SK-N-MC (cell line): ENCODE measurements around the gene KANSL3.

Experiments used
- DNase-seq: peaks from one replicate; pipeline ENCODE4 v3.0.0-alpha.2; 2011; ENCODE audit warnings: low read depth, low spot score
- H3K27ac ChIP-seq: fragments of 200-600 bp; sonication (generic); 2 replicates; pipeline ENCODE4 v1.5.1; 2016; ENCODE audit warnings: mixed run types
- H3K36me3 ChIP-seq: fragments of 200-600 bp; sonication (generic); 2 replicates; pipeline ENCODE4 v1.6.1; 2017; ENCODE audit warnings: antibody characterized with exemption, low read length, mixed read lengths; ENCODE audit not compliant: insufficient read depth
- H3K4me3 ChIP-seq: fragments of 200-600 bp; sonication (generic); 2 replicates; pipeline ENCODE4 v1.5.1; 2016
- H3K9ac ChIP-seq: fragments of 200-600 bp; sonication (generic); 2 replicates; pipeline ENCODE4 v1.8.0; 2017; ENCODE audit warnings: mixed run types, mixed read lengths; ENCODE audit not compliant: insufficient read length
- H3K9me3 ChIP-seq: fragments of 200-600 bp; sonication (generic); 2 replicates; pipeline ENCODE4 v1.6.1; 2017; ENCODE audit warnings: low read depth, mild to moderate bottlenecking, antibody characterized with exemption, low read length, moderate library complexity, mixed read lengths
- EZH2 ChIP-seq: fragments of 200-600 bp; sonication (generic); IDR thresholded peaks from one replicate; pipeline ENCODE4 v1.6.1; 2017; ENCODE audit warnings: antibody characterized with exemption
- FOXP2 ChIP-seq: optimal IDR thresholded peaks from 2 replicates; pipeline ENCODE3; 2011; ENCODE audit warnings: mild to moderate bottlenecking, moderate library complexity; ENCODE audit not compliant: insufficient read depth; ENCODE audit errors: extremely low read length, control extremely low read depth
- POLR2AphosphoS5 ChIP-seq: IDR thresholded peaks from 2 replicates; pipeline ENCODE4 v1.6.1; 2012; ENCODE audit warnings: mild to moderate bottlenecking, low read depth, low read length, borderline replicate concordance

KANSL3 gene

GRCh38 chr2:96602330-96602823 is 35.7 kb downstream of the KANSL3 start:
- Histone ChIP-seq H3K9ac (no peak overlapping the region), H3K9me3 (no peaks in the 10 kb centered on the region), H3K36me3 (peaks cover 92% of the 10 kb centered on the region), H3K27ac (no peak overlapping the region), H3K4me3 (no peak overlapping the region)
- no peak for TF ChIP-seq FOXP2
- no peak for TF ChIP-seq EZH2
- no peak for TF ChIP-seq POLR2AphosphoS5
- DNase-seq = no peak

DNA sequence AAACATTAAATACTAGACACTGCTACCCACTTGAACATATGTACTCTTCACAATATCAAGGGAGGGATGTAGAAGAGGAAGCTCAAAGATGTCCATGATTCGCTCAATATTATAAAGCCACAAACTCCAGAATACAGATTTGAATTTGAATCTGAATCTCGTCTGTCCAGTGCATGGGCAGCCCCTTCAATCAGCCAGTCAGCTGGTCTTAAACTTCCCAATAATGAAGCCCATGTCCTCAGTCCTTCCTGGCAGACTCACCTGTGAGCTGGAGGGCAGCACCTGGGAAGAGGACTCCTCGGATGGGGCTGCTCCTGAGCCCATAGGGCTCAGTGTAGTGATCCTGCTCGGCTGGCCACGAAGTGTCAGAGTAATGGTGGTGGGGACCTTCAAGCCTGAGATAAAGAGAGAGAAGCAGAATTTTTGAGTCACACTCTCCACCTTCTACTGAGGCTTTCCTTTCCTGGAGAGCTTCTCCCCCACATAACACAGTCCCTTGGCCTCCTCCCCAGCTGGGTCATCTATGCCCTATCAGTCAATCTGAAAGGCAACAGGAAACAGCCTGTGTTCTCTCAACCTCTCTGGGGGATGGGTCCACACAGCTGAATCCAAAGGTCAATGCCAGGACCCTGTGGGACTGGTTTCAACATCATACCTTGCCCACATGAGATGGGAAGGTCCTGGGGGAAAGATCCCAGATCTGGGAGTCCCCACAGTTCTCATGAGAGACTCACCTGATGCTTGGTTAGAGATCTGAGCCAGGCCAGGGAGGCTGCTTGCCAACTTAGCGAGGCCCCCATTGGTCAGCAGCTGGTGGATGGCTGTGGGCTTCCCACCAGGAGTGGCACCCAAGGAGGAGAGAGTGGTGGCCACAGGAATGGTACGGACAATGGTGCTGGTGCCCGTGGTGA is 36.5 kb downstream of the KANSL3 start:
- H3K27ac ChIP-seq = no peak overlapping the region
- H3K9me3 ChIP-seq = no peaks in the 10 kb centered on the region
- H3K36me3 ChIP-seq = peaks cover 92% of the 10 kb centered on the region

GRCh38 chr2:96599941-96600340 is 38.2 kb downstream of the KANSL3 start:
- peaks cover 92% of the 10 kb centered on the region for H3K36me3 ChIP-seq
- no peak overlapping the region for H3K27ac ChIP-seq
- no peak for DNase-seq
- TF ChIP-seq EZH2 (no peak), POLR2AphosphoS5 (no peak), FOXP2 (no peak)
- H3K9me3 ChIP-seq = no peaks in the 10 kb centered on the region
- no peak overlapping the region for H3K4me3 ChIP-seq
- H3K9ac ChIP-seq = no peak overlapping the region

More for the DNA sequence above, 36.5 kb downstream of the KANSL3 start:
- H3K9ac ChIP-seq = no peak overlapping the region
- no peak overlapping the region for H3K4me3 ChIP-seq
- no peak for TF ChIP-seq FOXP2
- no peak for TF ChIP-seq POLR2AphosphoS5
- no peak for TF ChIP-seq EZH2
- DNase-seq = no peak

DNA sequence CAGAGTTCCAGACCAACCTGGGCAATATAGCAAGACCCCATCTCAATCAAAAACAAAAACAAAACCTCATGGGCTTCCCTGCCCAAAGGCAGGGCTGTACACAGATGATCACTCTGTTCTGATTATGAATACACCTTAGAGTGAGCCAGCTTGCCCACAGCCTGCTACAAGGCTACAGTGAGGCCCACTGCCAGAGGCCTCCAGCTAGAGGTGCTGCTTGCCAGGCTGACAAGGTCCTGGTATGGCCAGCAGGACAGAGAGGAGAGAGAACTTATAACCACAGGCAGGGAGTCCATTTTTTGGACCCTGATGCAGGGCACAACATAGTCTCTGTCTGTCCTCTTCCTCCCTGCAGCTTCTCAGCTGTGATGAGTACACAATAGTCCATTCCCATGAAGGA is 41.5 kb downstream of the KANSL3 start:
- H3K9ac ChIP-seq = no peak overlapping the region
- H3K9me3 ChIP-seq = no peaks in the 10 kb centered on the region
- peaks cover 90% of the 10 kb centered on the region for H3K36me3 ChIP-seq
- no peak overlapping the region for H3K27ac ChIP-seq
- no peak for DNase-seq
- TF ChIP-seq EZH2 = no peak
- no peak for TF ChIP-seq POLR2AphosphoS5
- TF ChIP-seq FOXP2 = no peak
- H3K4me3 ChIP-seq = no peak overlapping the region

GRCh38 chr2:96594691-96595152 is 43.4 kb downstream of the KANSL3 start:
- DNase-seq = no peak
- H3K9ac ChIP-seq = no peak overlapping the region
- no peak overlapping the region for H3K27ac ChIP-seq
- no peaks in the 10 kb centered on the region for H3K9me3 ChIP-seq
- H3K4me3 ChIP-seq = no peak overlapping the region
- H3K36me3 ChIP-seq = peaks cover 75% of the 10 kb centered on the region
- no peak for TF ChIP-seq POLR2AphosphoS5
- no peak for TF ChIP-seq FOXP2

DNA sequence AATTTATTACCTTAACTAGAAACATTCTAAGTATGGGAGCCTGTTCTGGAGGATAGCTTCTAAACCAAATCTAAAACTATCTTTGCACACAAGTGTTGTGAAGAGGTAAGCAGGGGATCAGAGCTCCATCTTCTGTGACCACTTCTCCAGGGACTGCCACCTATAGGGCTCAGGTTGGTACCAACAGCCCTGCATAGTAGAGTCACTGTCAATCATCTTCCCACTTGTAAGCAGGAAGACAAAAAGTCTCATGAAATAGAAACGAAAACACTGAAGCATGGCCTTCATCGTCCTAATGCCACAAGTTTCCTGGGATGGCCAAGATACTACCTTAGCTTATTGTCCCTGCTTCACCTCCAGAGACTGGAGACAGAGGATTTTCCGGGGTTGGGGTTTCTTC is 43.8 kb downstream of the KANSL3 start:
- no peak for TF ChIP-seq POLR2AphosphoS5
- no peak for TF ChIP-seq FOXP2
- TF ChIP-seq EZH2 = no peak
- no peak for DNase-seq
- Histone ChIP-seq H3K9me3 (no peaks in the 10 kb centered on the region), H3K27ac (no peak overlapping the region), H3K9ac (no peak overlapping the region), H3K4me3 (no peak overlapping the region), H3K36me3 (peaks cover 71% of the 10 kb centered on the region)

- no peak for DNase-seq
- H3K27ac ChIP-seq = no peak overlapping the region
- peaks cover 48% of the 10 kb centered on the region for H3K36me3 ChIP-seq
- no peak overlapping the region for H3K4me3 ChIP-seq
- TF ChIP-seq EZH2 (no peak), FOXP2 (no peak), POLR2AphosphoS5 (no peak)
- no peak overlapping the region for H3K9ac ChIP-seq
- no peaks in the 10 kb centered on the region for H3K9me3 ChIP-seq
Measured at GRCh38 chr2:96591494-96591893, 46.6 kb downstream of the KANSL3 start.

DNA sequence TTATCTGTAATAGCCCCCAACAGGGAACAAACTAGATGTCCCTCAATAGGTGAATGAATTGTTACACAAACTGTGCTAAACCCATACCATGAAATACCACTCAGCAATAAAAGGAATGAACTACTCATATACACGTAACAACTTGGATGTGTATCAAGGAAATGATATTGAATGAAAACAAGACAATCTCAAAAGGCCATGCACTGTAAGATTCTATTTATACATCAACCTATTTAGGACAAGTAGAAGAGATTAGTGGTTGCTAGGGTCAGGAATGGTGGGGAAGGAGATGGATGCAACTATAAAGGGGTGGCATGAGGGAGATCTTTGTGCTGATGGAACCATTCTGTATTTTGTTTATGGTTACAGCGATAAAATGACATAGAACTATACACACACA is 47.1 kb downstream of the KANSL3 start:
- Histone ChIP-seq H3K9me3 (no peaks in the 10 kb centered on the region), H3K9ac (no peak overlapping the region), H3K4me3 (no peak overlapping the region), H3K27ac (no peak overlapping the region), H3K36me3 (peaks cover 46% of the 10 kb centered on the region)
- TF ChIP-seq POLR2AphosphoS5 = no peak
- TF ChIP-seq FOXP2 = no peak
- TF ChIP-seq EZH2 = no peak
- no peak for DNase-seq

DNA sequence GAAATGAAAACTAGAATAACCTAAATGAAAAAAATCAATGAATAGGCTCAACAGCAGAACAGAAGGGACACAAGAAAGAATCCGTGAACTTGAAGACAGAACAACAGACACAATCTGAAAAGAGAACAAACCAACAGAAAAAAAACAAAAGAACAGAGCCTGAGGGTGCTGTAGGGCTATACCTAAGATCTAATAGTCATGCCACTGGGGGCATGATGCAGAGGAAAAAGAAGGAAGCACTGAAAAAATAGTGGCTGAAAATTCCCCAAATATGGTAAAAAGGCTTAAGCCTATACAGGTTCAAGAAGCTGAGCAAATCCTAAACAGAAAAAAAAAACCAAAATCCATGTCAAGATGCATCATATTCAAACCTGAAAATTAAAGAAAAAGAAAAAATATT is 50.3 kb downstream of the KANSL3 start:
- DNase-seq = no peak
- H3K9ac ChIP-seq = no peak overlapping the region
- no peak for TF ChIP-seq POLR2AphosphoS5
- TF ChIP-seq EZH2 = no peak
- TF ChIP-seq FOXP2 = no peak
- no peak overlapping the region for H3K27ac ChIP-seq
- no peak overlapping the region for H3K4me3 ChIP-seq
- H3K36me3 ChIP-seq = peaks cover 21% of the 10 kb centered on the region
- no peaks in the 10 kb centered on the region for H3K9me3 ChIP-seq
